ENCODE data around the gene FAM89A. TPM values are rescaled to one million over a fixed set of nuclear protein-coding genes. Genes with fewer than 3 reads are reported as not detected.

The FAM89A gene
- total and polyA plus RNA-seq, 2 of the 8 experiments (the other 6 are each of a cell fraction or from before 2014, with no cell fraction given), result 2.1 to 2.2 TPM

DNA sequence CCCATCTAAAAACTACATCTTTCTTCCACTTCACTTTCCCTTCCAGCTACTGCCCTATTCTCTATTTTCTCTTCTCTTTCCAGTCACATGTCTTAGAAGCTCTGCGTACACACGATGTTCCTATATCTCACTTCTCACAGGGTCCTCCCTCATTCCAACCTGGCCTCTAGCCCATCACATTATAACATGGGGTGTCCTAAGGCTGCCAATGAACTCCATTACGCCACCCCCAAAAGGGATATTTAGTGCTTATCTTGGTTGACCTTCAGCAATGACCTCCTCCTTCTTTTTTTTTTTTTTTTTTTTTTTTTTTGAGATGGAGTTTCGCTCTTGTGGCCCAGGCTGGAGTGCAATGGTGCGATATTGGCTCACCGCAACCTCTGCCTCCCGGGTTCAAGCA is 38.2 kb upstream of the FAM89A start:
- 92% methylated on average over 3 of the region's 7 CpGs; no CpG with 5 or more reads in 1 of the 2 experiments for WGBS, 2 experiments (ENCODE audit: extremely low coverage in 1 of 2, insufficient coverage in 1 of 2, insufficient read length in 1 of 2, insufficient replicate concordance in 2 of 2, low coverage in 1 of 2, low lambda C conversion rate in 2 of 2, missing lambda C conversion rate in 1 of 2)
- H3K4me2 ChIP-seq (ENCODE audit: insufficient read depth in 1 of 2, low read depth in 2 of 2, low read length in 2 of 2), result no peak overlapping the region
- H3K79me2 ChIP-seq (ENCODE audit: control insufficient read depth in 1 of 2, insufficient read depth in 2 of 2, low read length in 2 of 2), result no peaks in the 10 kb centered on the region
- H3K4me1 ChIP-seq (replicated peaks in 1 of 4; ENCODE audit: control insufficient read depth in 3 of 4, insufficient read depth in 4 of 4, low read length in 3 of 4), result no peaks in the 10 kb centered on the region
- H3K4me3 ChIP-seq (ENCODE audit: extremely low read depth in 1 of 4, insufficient read depth in 2 of 4, low read depth in 3 of 4, low read length in 4 of 4), result no peak overlapping the region
- H4K20me1 ChIP-seq (replicated peaks in 1 of 2; ENCODE audit: control insufficient read depth in 1 of 2, insufficient read depth in 2 of 2, low read length in 2 of 2), result no peaks in the 10 kb centered on the region
- H3K27me3 ChIP-seq (replicated peaks in 1 of 4; ENCODE audit: control insufficient read depth in 3 of 4, extremely low read depth in 1 of 4, insufficient read depth in 3 of 4, low read length in 3 of 4), result peaks cover 0 to 3% (median 0%) of the 10 kb centered on the region in 4 experiments; a peak in 2 of 7 replicates
- H4K5ac ChIP-seq (ENCODE audit: insufficient read length, low read depth, low read length), result no peak overlapping the region
- no peaks in the 10 kb centered on the region for H3K23me2 ChIP-seq (ENCODE audit: low read depth, low read length)
- H3K18ac ChIP-seq (ENCODE audit: extremely low read depth, low read length), result no peak overlapping the region
- POLR2A ChIA-PET (ENCODE audit: partially characterized antibody), result no interaction called here
- H3K79me1 ChIP-seq (ENCODE audit: low read depth, low read length), result no peaks in the 10 kb centered on the region
- no peak overlapping the region for H4K91ac ChIP-seq (replicated peaks; ENCODE audit: insufficient read length, low read length)
- DNase-seq (ENCODE audit: low read depth in 1 of 2, low spot score in 2 of 2), result no peak
- H2BK12ac ChIP-seq (ENCODE audit: low read depth, low read length), result no peak overlapping the region
- no peak overlapping the region for H3K23ac ChIP-seq (ENCODE audit: insufficient read length)
- H3K14ac ChIP-seq (ENCODE audit: insufficient read length), result no peak overlapping the region
- H2BK15ac ChIP-seq (ENCODE audit: low read length), result no peak overlapping the region
- no peak overlapping the region for H2BK20ac ChIP-seq (ENCODE audit: low read length)
- H2BK5ac ChIP-seq (ENCODE audit: low read depth, low read length), result no peak overlapping the region
- H3K27ac ChIP-seq (ENCODE audit: low read depth, low read length), result no peak overlapping the region
- CTCF ChIA-PET (ENCODE audit: partially characterized antibody), result interaction anchor here (1.0 to 1.2 kb wide), 3 partner anchors 12 to 280 kb away, joined by 3 to 4 read pairs (median 3); no protein-coding TSS in a partner anchor
- no peaks in the 10 kb centered on the region for H3K9me3 ChIP-seq (ENCODE audit: insufficient read depth in 2 of 2, low read depth in 1 of 2, low read length in 1 of 2)
- no peak overlapping the region for H2AFZ ChIP-seq (ENCODE audit: low read length)
- no peak overlapping the region for H3K56ac ChIP-seq (replicated peaks; ENCODE audit: insufficient read length, low read depth, low read length)
- TF ChIP-seq RBBP5 (IDR thresholded peaks at IDR 0.05; ENCODE audit: borderline replicate concordance, low read depth, low read length), result no peak
- TF ChIP-seq RNF2 (IDR thresholded peaks at IDR 0.05; ENCODE audit: borderline replicate concordance, low read depth, low read length, missing control alignments, poor library complexity, severe bottlenecking), result no peak
- no peak for TF ChIP-seq CTBP2 (IDR thresholded peaks at IDR 0.05; ENCODE audit: borderline replicate concordance, insufficient read depth, insufficient read length, low read length)
- TF ChIP-seq, protein P1, sequence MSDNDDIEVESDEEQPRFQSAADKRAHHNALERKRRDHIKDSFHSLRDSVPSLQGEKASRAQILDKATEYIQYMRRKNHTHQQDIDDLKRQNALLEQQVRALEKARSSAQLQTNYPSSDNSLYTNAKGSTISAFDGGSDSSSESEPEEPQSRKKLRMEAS (IDR thresholded peaks at IDR 0.05), result no peak
- no peak for TF ChIP-seq CHD2 (IDR thresholded peaks at IDR 0.05; ENCODE audit: low read length)
- TF ChIP-seq ZNF274 (IDR thresholded peaks at IDR 0.05; ENCODE audit: borderline replicate concordance, extremely low read depth, low read length), result no peak
- TF ChIP-seq FOSL1 (IDR thresholded peaks at IDR 0.05; ENCODE audit: insufficient read depth, low read depth, low read length), result no peak
- H3K36me3 ChIP-seq (ENCODE audit: control insufficient read depth in 2 of 4, insufficient read depth in 4 of 4, low read length in 3 of 4), result no peaks in the 10 kb centered on the region
- no peak overlapping the region for H2AK5ac ChIP-seq (ENCODE audit: low read depth, low read length)
- FAIRE-seq, result no peak
- no peak overlapping the region for H3K4ac ChIP-seq (replicated peaks; ENCODE audit: insufficient read length, low read depth, low read length)
- no peak overlapping the region for H2BK120ac ChIP-seq (replicated peaks; ENCODE audit: low read depth, low read length)
- H4K8ac ChIP-seq (ENCODE audit: extremely low read depth, insufficient read depth, low read length), result no peak overlapping the region
- no peak overlapping the region for H3K9ac ChIP-seq (replicated peaks in 1 of 4; ENCODE audit: extremely low read depth in 1 of 4, low read depth in 3 of 4, low read length in 3 of 4)
